Subcutaneous adipose tissue (tissue), 4 donors: ENCODE data around the gene GAN. TPM values are rescaled to one million over a fixed set of nuclear protein-coding genes. Genes with fewer than 3 reads are reported as not detected.

Source experiments
- CTCF ChIP-seq: fragments of 450-650 bp; IDR thresholded peaks from one replicate; pipeline ENCODE4 v1.5.1; 2016; ENCODE audit warnings: low read depth, mild to moderate bottlenecking, control low read depth, antibody characterized with exemption, moderate library complexity
- total RNA-seq, 4 donors: library from RNA; depleted of rRNA; stranded (reverse); fragments of >200 nt; gene quantifications; one replicate each; pipeline ENCODE4 v1.1.0, GENCODE V29; 2016

Gene GAN
- 1 to 10 TPM; 7.5 to 9.5 (median 9.4) TPM for total RNA-seq

- no peak for TF ChIP-seq CTCF
Measured at GRCh38 chr16:81314603-81315270, at the start of gene GAN. Gene GAN, plus strand, starts transcription at chr16:81314962. Its CDS starts 152 bp downstream, at chr16:81315114.

GRCh38 chr16:81265052-81265451, 49.7 kb upstream of the GAN start:
- no peak for TF ChIP-seq CTCF

GRCh38 chr16:81265658-81266451, 48.9 kb upstream of the GAN start:
- TF ChIP-seq CTCF: no peak

- no peak for TF ChIP-seq CTCF
Measured at GRCh38 chr16:81266680-81267095, 48.1 kb upstream of the GAN start.

- no peak for TF ChIP-seq CTCF
Measured at GRCh38 chr16:81268509-81268908, 46.3 kb upstream of the GAN start.

GRCh38 chr16:81273223-81273950, 41.4 kb upstream of the GAN start:
- TF ChIP-seq CTCF: no peak

GRCh38 chr16:81275064-81275532, 39.7 kb upstream of the GAN start:
- TF ChIP-seq CTCF: no peak
